SK-MEL-5 (cell line): ENCODE data around the gene MTA2. TPM values are rescaled to one million over a fixed set of nuclear protein-coding genes. Genes with fewer than 3 reads are reported as not detected.
A peak's percentile ranks its signal among the peaks of the same experiment; 100 is the strongest.

Experiments
- DNase-seq: peaks from one replicate; pipeline ENCODE4 v3.0.0-alpha.2; 2016; ENCODE audit warnings: low read depth, low spot score
- in situ Hi-C: cut with HindIII; loops from 2 replicates; pipeline ENCODE4 v1.10.0; 2016; ENCODE audit warnings: low sequenced_read_pairs, high pct_unique_total_duplicates, low pct_unique_long_range_greater_than_20kb
- total RNA-seq: library from RNA; depleted of rRNA; stranded (reverse); fragments of >200 nt; shearing (Covaris generic); gene quantifications from 2 replicates; pipeline ENCODE4 v1.2.3, GENCODE V29; 2014

Gene MTA2
- total RNA-seq, 1 experiment from 2014 or later = 56.3 TPM

- no peak for DNase-seq
- in situ Hi-C loops = no loop called here
These were observed 13.9 kb upstream of the MTA2 start for GRCh38 chr11:62615521-62615920.

DNA sequence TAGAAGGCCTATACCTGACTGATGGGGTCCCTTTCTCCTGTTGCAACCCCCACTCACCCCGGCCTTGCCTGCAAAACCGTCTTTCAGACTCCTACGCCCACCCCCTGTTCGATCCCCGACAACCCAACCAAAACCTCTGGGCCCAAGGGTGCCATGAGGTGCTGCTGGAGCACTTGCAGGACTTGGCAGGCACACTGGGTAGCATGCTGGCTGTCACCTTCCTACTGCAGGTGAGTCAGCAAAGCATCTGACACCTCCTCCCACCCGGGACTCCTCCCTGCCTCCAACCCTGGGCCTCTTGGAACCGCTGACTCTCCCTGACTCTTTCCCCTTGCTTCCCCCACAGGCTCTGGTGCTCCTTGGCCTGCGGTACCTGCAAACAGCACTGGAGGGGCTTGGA is 12.6 kb upstream of the MTA2 start:
- no peak for DNase-seq
- in situ Hi-C loops = no loop called here

GRCh38 chr11:62613291-62613778 is 11.7 kb upstream of the MTA2 start:
- in situ Hi-C loops = no loop called here
- no peak for DNase-seq

GRCh38 chr11:62612366-62613290 is 11.0 kb upstream of the MTA2 start, which contains the start of the genes EML3 and ROM1:
Gene EML3, minus strand, starts transcription at chr11:62612775. Its CDS starts 318 bp downstream, at chr11:62612457.
Gene ROM1, plus strand, starts transcription at chr11:62613257. Its CDS starts 25 bp downstream, at chr11:62613282.
- in situ Hi-C loops = no loop called here
- peak; percentile 78 for DNase-seq

GRCh38 chr11:62611705-62612365 is 10.2 kb upstream of the MTA2 start:
- peak; percentile 18 for DNase-seq
- in situ Hi-C loops = no loop called here

- in situ Hi-C loops = no loop called here
- DNase-seq = no peak
These were observed 9.4 kb upstream of the MTA2 start for GRCh38 chr11:62610814-62611704.

- no peak for DNase-seq
- in situ Hi-C loops = no loop called here
These were observed 8.7 kb upstream of the MTA2 start for GRCh38 chr11:62610403-62610802.

GRCh38 chr11:62608776-62609175 is 7.1 kb upstream of the MTA2 start:
- in situ Hi-C loops = no loop called here
- DNase-seq = no peak

- no peak for DNase-seq
- in situ Hi-C loops = no loop called here
These were observed 6.0 kb upstream of the MTA2 start for GRCh38 chr11:62607714-62608113.

DNA sequence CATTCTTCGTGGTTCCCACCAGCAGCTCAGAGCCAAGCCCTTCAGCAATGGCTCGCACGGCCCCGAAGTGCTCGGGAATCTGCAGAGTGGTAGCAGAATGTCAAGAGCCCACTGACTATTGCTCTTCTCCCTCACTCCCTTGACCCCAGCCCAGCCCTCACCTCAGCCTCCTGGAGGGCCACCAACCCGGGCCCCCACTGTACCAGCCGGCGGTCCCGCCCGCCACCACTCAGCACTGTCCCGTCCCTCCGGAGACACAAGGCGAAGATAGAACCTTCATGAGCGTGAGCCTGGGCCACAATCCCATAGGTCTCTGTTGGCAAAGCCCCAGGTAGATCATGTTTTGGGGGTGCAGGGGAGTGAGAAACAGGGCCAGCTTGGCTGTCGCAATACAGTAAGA is 4.2 kb upstream of the MTA2 start:
- in situ Hi-C loops = no loop called here
- no peak for DNase-seq

GRCh38 chr11:62605467-62605866 is 3.8 kb upstream of the MTA2 start:
- in situ Hi-C loops = no loop called here
- no peak for DNase-seq

- DNase-seq = no peak
- in situ Hi-C loops = no loop called here
These were observed 2.9 kb upstream of the MTA2 start for GRCh38 chr11:62604460-62605120.

GRCh38 chr11:62603776-62604299 is 2.2 kb upstream of the MTA2 start:
- in situ Hi-C loops = no loop called here
- no peak for DNase-seq

DNA sequence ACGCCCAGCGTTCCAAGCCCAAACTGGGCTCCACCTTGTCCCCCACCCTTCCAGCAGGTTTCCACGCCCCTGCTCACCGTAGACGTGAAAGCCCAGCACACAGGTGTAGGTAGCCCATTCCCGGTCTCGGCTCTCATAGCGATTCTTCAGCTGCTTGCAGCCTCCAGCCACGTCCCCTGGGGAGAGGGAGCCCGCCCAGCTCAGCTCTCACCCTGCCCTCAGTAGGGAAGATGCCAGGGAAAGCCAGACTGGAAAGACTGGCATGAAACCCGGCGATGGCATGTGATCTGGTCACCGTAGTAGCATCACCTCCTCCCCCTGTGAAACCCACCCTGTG is 1.4 kb upstream of the MTA2 start:
- in situ Hi-C loops = no loop called here
- DNase-seq = no peak

GRCh38 chr11:62602141-62603071 is 741 bp upstream of the MTA2 start:
- in situ Hi-C loops = no loop called here
- DNase-seq = no peak

- in situ Hi-C loops = no loop called here
- no peak for DNase-seq
These were observed 618 bp downstream of the MTA2 start for GRCh38 chr11:62601122-62601371.
